Stromal cell of bone marrow (primary cell): ENCODE results near the gene PFKFB3.
"Not testable (repeated sequence)": the region's sequence is repeated elsewhere in the genome, so short reads cannot be mapped to it uniquely, and the experiment has no call there.

ENCODE experiments used
- DNase-seq: peaks from one replicate; pipeline ENCODE4 v3.0.0-alpha.2; 2012; ENCODE audit warnings: low read depth

Gene PFKFB3

GRCh38 chr10:6236349-6237198 is 33.8 kb downstream of the PFKFB3 start:
- no peak for DNase-seq

- DNase-seq: no peak
Measured at GRCh38 chr10:6237199-6237530, 34.4 kb downstream of the PFKFB3 start.

- not testable (repeated sequence) for DNase-seq
Measured at GRCh38 chr10:6238587-6239212, 36.0 kb downstream of the PFKFB3 start.

GRCh38 chr10:6239213-6239991 is 36.7 kb downstream of the PFKFB3 start:
- DNase-seq: peak; percentile 92

GRCh38 chr10:6240254-6240653 is 37.5 kb downstream of the PFKFB3 start:
- DNase-seq: no peak

- no peak for DNase-seq
Measured at GRCh38 chr10:6242089-6242488, 39.4 kb downstream of the PFKFB3 start.

- DNase-seq: no peak
Measured at GRCh38 chr10:6244510-6244909, 41.8 kb downstream of the PFKFB3 start.

GRCh38 chr10:6247041-6247712 is 44.4 kb downstream of the PFKFB3 start:
- peak; percentile 18 for DNase-seq

GRCh38 chr10:6248908-6249307 is 46.2 kb downstream of the PFKFB3 start:
- DNase-seq: not testable (repeated sequence)

- DNase-seq: no peak
Measured at GRCh38 chr10:6249698-6250097, 47.0 kb downstream of the PFKFB3 start.

GRCh38 chr10:6250745-6251144 is 48.0 kb downstream of the PFKFB3 start:
- no peak for DNase-seq

- no peak for DNase-seq
Measured at GRCh38 chr10:6254201-6254600, 51.5 kb downstream of the PFKFB3 start.

- DNase-seq: no peak
Measured at GRCh38 chr10:6255548-6256061, 52.9 kb downstream of the PFKFB3 start.

GRCh38 chr10:6256439-6256838 is 53.7 kb downstream of the PFKFB3 start:
- DNase-seq: no peak

- DNase-seq: no peak
Measured at GRCh38 chr10:6259153-6259552, 56.4 kb downstream of the PFKFB3 start.

GRCh38 chr10:6260843-6261242 is 58.1 kb downstream of the PFKFB3 start:
- DNase-seq: no peak

GRCh38 chr10:6267941-6268340 is 65.2 kb downstream of the PFKFB3 start:
- no peak for DNase-seq

GRCh38 chr10:6269432-6269831 is 66.7 kb downstream of the PFKFB3 start:
- DNase-seq: no peak

GRCh38 chr10:6269953-6270867 is 67.5 kb downstream of the PFKFB3 start:
- DNase-seq: no peak

- DNase-seq: no peak
Measured at GRCh38 chr10:6270951-6271350, 68.2 kb downstream of the PFKFB3 start.

- no peak for DNase-seq
Measured at GRCh38 chr10:6271663-6272062, 68.9 kb downstream of the PFKFB3 start.
